Heart left ventricle (tissue), 13 donors: ENCODE results near the gene CSHL1.

Experiments used
- POLR2A ChIP-seq, 2 donors: fragments of 450-650 bp; IDR thresholded peaks; one replicate each; pipeline ENCODE4 v1.6.1; 2017; ENCODE audit warnings: antibody characterized with exemption in 2 of 2, mild to moderate bottlenecking in 2 of 2, moderate library complexity in 2 of 2
- TF ChIP-seq, protein P1 (sequence below), 12 donors: fragments of 200-600 bp; sonication (generic) in 4 of 12; IDR thresholded peaks; one replicate each; pipeline versions ENCODE4 v1.5.0 to v1.8.0; 2018 to 2022; ENCODE audit warnings: antibody characterized with exemption in 12 of 12, mild to moderate bottlenecking in 5 of 12
- donor health status: ischemic (EF 13 %, LVEDD 7.1; RV severe dilation, severe dysfunction).
- donor health status: DM: no; HTN: yes; CAD: no.
- donor health status: DM: no; HTN: no; CAD: no.
- donor health status: ischemic (EF 25% LVEDD 6.9; RV normal size, moderate dysfunction).
- donor health status: ischemic (EF 25% LVEDD 5.7; RV mildly dilated, moderate dysfunction).
- donor health status: ischemic (EF 35%, LVEDD 5.7; RV mildly dilated, moderate dysfunction).
- donor health status: nonischemic (EF 11% LVEDD 7.7; RV severe dilation, severe dysfunction).
- donor health status: DM: yes; HTN: yes; CAD: no.
- donor health status: PGD.
- donor health status: ischemic (EF 29% LVEDD 5.4; RV normal size, mild dysfunction).
- donor health status: nonischemic (EF 23%, LVEDD 6.1; RV moderate dilation, normal function).

GRCh38 chr17:63933598-63933997 lies 22.5 kb upstream of the CSHL1 start:
- TF ChIP-seq, protein P1, sequence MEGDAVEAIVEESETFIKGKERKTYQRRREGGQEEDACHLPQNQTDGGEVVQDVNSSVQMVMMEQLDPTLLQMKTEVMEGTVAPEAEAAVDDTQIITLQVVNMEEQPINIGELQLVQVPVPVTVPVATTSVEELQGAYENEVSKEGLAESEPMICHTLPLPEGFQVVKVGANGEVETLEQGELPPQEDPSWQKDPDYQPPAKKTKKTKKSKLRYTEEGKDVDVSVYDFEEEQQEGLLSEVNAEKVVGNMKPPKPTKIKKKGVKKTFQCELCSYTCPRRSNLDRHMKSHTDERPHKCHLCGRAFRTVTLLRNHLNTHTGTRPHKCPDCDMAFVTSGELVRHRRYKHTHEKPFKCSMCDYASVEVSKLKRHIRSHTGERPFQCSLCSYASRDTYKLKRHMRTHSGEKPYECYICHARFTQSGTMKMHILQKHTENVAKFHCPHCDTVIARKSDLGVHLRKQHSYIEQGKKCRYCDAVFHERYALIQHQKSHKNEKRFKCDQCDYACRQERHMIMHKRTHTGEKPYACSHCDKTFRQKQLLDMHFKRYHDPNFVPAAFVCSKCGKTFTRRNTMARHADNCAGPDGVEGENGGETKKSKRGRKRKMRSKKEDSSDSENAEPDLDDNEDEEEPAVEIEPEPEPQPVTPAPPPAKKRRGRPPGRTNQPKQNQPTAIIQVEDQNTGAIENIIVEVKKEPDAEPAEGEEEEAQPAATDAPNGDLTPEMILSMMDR (IDR thresholded peaks at IDR 0.05): no peak
- TF ChIP-seq POLR2A (IDR thresholded peaks at IDR 0.05): no peak
